Heart right ventricle (tissue), 16 donors: ENCODE data around the gene CFAP210. TPM values are rescaled to one million over a fixed set of nuclear protein-coding genes. Genes with fewer than 3 reads are reported as not detected.
"Not testable (repeated sequence)": the region's sequence is repeated elsewhere in the genome, so short reads cannot be mapped to it uniquely, and the experiment has no call there.

Experiments used
- ATAC-seq, 8 donors: fragments of 200-7000 bp; cut with Tn5 transposase; one replicate each; pipeline ENCODE4 v1.9.1; 2020; ENCODE audit warnings: mild to moderate bottlenecking in 8 of 8, moderate library complexity in 8 of 8, moderate number of reproducible peaks in 1 of 8
- DNase-seq, 2 donors: peaks; one replicate each; pipeline ENCODE4 v3.0.0-alpha.2; 2020
- H3K27ac ChIP-seq, 10 donors: fragments of 200-600 bp; sonication (generic) in 2 of 10; one replicate each; pipeline versions ENCODE4 v1.5.0 to v1.8.0; 2020 to 2022; ENCODE audit warnings: mild to moderate bottlenecking in 3 of 10
- H3K27me3 ChIP-seq, 7 donors: fragments of 200-600 bp; one replicate each; pipeline ENCODE4 v1.8.0; 2021 to 2022; ENCODE audit warnings: mild to moderate bottlenecking in 2 of 7
- H3K36me3 ChIP-seq, 9 donors: fragments of 200-600 bp; sonication (generic) in 1 of 9; one replicate each; pipeline versions ENCODE4 v1.5.0 to v1.8.0; 2020 to 2022; ENCODE audit warnings: mild to moderate bottlenecking in 2 of 9
- H3K4me1 ChIP-seq, 9 donors: fragments of 200-600 bp; sonication (generic) in 1 of 9; one replicate each; pipeline versions ENCODE4 v1.5.0 to v1.8.0; 2020 to 2022; ENCODE audit warnings: mild to moderate bottlenecking in 4 of 9
- H3K4me3 ChIP-seq, 10 donors: fragments of 200-600 bp; sonication (generic) in 2 of 10; one replicate each; pipeline versions ENCODE4 v1.5.0 to v1.8.0; 2020 to 2022; ENCODE audit warnings: mild to moderate bottlenecking in 7 of 10, moderate library complexity in 2 of 10
- H3K9me3 ChIP-seq, 11 donors: fragments of 200-600 bp in 10 of 11; sonication (generic) in 2 of 11; one replicate each; pipeline versions ENCODE4 v1.5.0 to v1.8.0; 2013 to 2022; ENCODE audit warnings: mild to moderate bottlenecking in 2 of 11, control low read depth in 1 of 11, moderate library complexity in 1 of 11
- WGBS, 2 donors: extraction: QIAGEN DNeasy Blood & Tissue Kit; methylation state at CpG; one replicate each; pipeline ENCODE4 v1.1.7; 2013; ENCODE audit warnings: inconsistent platforms in 1 of 2; 5-methylcytosine and 5-hydroxymethylcytosine counted together
- intact Hi-C, 10 donors: fragments of 100-400 bp; cut with DNase I; formaldehyde crosslinking; loops; one replicate each; pipeline versions ENCODE4 v1.11.1 to v1.14.2; 2022
- polyA plus RNA-seq, 2 donors: library from polyadenylated mRNA; stranded (reverse); fragments of 200-250 nt; gene quantifications; one replicate each; pipeline ENCODE4 v1.2.3, GENCODE V29; 2013
- total RNA-seq, 10 donors: library from RNA; stranded (reverse); fragmentation: NEBNext Ultra II Directional in 3 of 10; extraction: Animal tissue kit (Norgen Biotek cat#: 25700) in 3 of 10; gene quantifications; one replicate each; pipeline versions ENCODE4 v1.2.1 to v1.2.4, GENCODE V29; 2021 to 2023
- TF ChIP-seq, protein P1 (sequence below), 9 donors: fragments of 200-600 bp; sonication (generic) in 2 of 9; IDR thresholded peaks; one replicate each; pipeline versions ENCODE4 v1.5.0 to v1.8.0; 2021 to 2022; ENCODE audit warnings: antibody characterized with exemption in 9 of 9, mild to moderate bottlenecking in 5 of 9, moderate library complexity in 1 of 9
- donor health status: Arrhythmogenic right ventricular cardiomyopathy.
- donor health status: ischemic (EF 13 %, LVEDD 7.1; RV severe dilation, severe dysfunction).
- donor health status: healthy with polysubstance abuse.
- donor health status: DM: no; HTN: yes; CAD: no.
- donor health status: DM: no; HTN: no; CAD: no.
- donor health status: ischemic (EF 25% LVEDD 6.9; RV normal size, moderate dysfunction).
- donor health status: ischemic (EF 25% LVEDD 5.7; RV mildly dilated, moderate dysfunction).
- donor health status: healthy.
- donor health status: DM: yes; HTN: yes; CAD: no.
- donor health status: Ischemic cardiomyopathy.
- donor health status: ischemic (EF 35%, LVEDD 5.7; RV mildly dilated, moderate dysfunction).
- donor health status: nonischemic (EF 11% LVEDD 7.7; RV severe dilation, severe dysfunction).
- donor health status: DM: yes; HTN: yes; CAD: no.
- donor health status: PGD.
- donor health status: ischemic (EF 29% LVEDD 5.4; RV normal size, mild dysfunction).
- donor health status: nonischemic (EF 23%, LVEDD 6.1; RV moderate dilation, normal function).

Gene CFAP210
- total and polyA plus RNA-seq, 12 donors = 0.14 to 0.29 TPM; not detected in 10

DNA sequence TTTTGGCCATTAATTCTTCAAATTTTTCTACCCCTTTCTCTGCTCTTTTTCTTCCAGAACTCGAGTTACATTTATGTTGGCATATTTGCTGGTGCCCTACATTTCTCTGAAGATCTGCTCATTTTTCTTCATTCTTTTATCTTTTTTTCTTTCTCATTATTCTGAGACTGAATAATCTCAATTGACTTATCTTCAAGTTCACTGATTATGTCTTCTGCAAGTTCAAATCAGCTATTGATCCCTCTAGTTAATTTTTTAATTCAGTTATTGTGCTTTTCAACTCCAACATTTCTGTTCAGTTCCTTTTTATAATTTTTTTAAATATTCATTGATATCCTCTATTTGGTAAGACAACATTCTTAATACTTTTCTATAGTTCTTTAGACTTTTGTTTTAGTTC, 3.2 kb downstream of the CFAP210 start:
- Histone ChIP-seq H3K27ac (no peak overlapping the region), H3K4me1 (peaks cover 0 to 21% (median 5%) of the 10 kb centered on the region in 9 donors), H3K27me3 (no peaks in the 10 kb centered on the region), H3K36me3 (no peaks in the 10 kb centered on the region), H3K4me3 (no peak overlapping the region), H3K9me3 (peaks cover 0 to 22% (median 2%) of the 10 kb centered on the region in 11 donors)
- DNase-seq (no peak), ATAC-seq (no peak)
- TF ChIP-seq, protein P1, sequence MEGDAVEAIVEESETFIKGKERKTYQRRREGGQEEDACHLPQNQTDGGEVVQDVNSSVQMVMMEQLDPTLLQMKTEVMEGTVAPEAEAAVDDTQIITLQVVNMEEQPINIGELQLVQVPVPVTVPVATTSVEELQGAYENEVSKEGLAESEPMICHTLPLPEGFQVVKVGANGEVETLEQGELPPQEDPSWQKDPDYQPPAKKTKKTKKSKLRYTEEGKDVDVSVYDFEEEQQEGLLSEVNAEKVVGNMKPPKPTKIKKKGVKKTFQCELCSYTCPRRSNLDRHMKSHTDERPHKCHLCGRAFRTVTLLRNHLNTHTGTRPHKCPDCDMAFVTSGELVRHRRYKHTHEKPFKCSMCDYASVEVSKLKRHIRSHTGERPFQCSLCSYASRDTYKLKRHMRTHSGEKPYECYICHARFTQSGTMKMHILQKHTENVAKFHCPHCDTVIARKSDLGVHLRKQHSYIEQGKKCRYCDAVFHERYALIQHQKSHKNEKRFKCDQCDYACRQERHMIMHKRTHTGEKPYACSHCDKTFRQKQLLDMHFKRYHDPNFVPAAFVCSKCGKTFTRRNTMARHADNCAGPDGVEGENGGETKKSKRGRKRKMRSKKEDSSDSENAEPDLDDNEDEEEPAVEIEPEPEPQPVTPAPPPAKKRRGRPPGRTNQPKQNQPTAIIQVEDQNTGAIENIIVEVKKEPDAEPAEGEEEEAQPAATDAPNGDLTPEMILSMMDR (IDR thresholded peaks at IDR 0.05) = no peak
- 75 to 76% methylated on average over 1 of the region's 1 CpG for WGBS, 2 donors
- intact Hi-C loops = loop anchor here in 2 of 10 donors (5.0 to 10.0 kb wide), 2 partner anchors 41 to 106 kb away; partner anchors contain the start of genes KLHL23 (in 1 of the 2) and PPIG (in 1 of the 2)

DNA sequence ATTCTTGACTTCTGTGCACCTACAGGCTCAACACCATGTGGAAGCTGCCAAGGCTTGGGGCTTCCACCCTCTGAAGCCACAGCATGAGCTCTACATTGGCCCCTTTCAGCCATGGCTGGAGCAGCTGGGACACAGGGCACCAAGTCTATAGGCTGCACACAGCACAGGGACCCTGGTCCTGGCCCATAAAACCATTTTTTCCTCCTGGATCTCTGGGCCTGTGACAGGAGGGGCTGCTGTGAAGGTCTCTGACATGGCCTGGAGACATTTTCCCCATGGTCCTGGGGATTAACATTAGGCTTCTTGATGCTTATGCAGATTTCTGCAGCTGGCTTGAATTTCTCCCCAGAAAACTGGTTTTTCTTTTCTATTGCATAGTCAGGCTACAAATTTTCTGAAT, 6.3 kb downstream of the CFAP210 start:
- DNase-seq, H3K27me3 ChIP-seq, H3K4me1 ChIP-seq, H3K36me3 ChIP-seq, ATAC-seq, H3K27ac ChIP-seq, intact Hi-C loops, H3K4me3 ChIP-seq: not testable (repeated sequence)
- H3K9me3 ChIP-seq = peaks cover 0 to 22% (median 2%) of the 10 kb centered on the region in 11 donors

GRCh38 chr2:169686825-169687224, 7.4 kb downstream of the CFAP210 start:
- 73 to 74% methylated on average over 4 of the region's 4 CpGs for WGBS, 2 donors
- H3K4me1 ChIP-seq, H3K4me3 ChIP-seq, H3K27me3 ChIP-seq, ATAC-seq, DNase-seq, intact Hi-C loops, H3K36me3 ChIP-seq, H3K27ac ChIP-seq: not testable (repeated sequence)
- H3K9me3 ChIP-seq = peaks cover 0 to 22% (median 2%) of the 10 kb centered on the region in 11 donors

DNA sequence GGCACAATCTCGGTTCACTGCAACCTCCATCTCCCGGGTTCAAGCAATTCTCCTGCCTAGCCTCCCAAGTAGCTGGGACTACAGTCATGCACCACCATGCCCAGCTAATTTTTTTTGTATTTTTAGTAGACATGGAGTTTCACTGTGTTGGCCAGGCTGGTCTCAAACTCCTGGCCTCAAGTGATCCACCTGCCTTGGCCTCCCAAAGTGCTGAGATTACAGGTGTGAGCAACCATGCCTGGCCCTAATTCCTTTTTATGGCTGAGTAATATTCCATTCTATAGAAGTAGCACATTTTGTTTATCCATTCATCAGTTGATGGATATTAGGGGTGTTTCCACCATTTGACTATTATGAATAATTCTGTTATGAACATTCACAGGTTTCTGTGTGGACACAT, 9.5 kb downstream of the CFAP210 start:
- H3K4me1 ChIP-seq, intact Hi-C loops, H3K36me3 ChIP-seq, H3K27ac ChIP-seq, ATAC-seq, DNase-seq, H3K4me3 ChIP-seq, H3K27me3 ChIP-seq: not testable (repeated sequence)
- WGBS, 2 donors = 91 to 98% methylated on average over 2 of the region's 2 CpGs
- peaks cover 0 to 14% (median 0%) of the 10 kb centered on the region in 11 donors for H3K9me3 ChIP-seq

- TF ChIP-seq, protein P1 (IDR thresholded peaks at IDR 0.05) = no peak
- intact Hi-C loops = no loop called here
- no peak for ATAC-seq
- Histone ChIP-seq H3K4me3 (no peak overlapping the region), H3K27ac (no peak overlapping the region), H3K4me1 (no peaks in the 10 kb centered on the region), H3K9me3 (peaks cover 0 to 8% (median 0%) of the 10 kb centered on the region in 11 donors), H3K27me3 (no peaks in the 10 kb centered on the region), H3K36me3 (no peaks in the 10 kb centered on the region)
- 75 to 90% methylated on average over 3 of the region's 3 CpGs for WGBS, 2 donors
- no peak for DNase-seq
Observed at GRCh38 chr2:169684135-169684565, 10.1 kb downstream of the CFAP210 start.

DNA sequence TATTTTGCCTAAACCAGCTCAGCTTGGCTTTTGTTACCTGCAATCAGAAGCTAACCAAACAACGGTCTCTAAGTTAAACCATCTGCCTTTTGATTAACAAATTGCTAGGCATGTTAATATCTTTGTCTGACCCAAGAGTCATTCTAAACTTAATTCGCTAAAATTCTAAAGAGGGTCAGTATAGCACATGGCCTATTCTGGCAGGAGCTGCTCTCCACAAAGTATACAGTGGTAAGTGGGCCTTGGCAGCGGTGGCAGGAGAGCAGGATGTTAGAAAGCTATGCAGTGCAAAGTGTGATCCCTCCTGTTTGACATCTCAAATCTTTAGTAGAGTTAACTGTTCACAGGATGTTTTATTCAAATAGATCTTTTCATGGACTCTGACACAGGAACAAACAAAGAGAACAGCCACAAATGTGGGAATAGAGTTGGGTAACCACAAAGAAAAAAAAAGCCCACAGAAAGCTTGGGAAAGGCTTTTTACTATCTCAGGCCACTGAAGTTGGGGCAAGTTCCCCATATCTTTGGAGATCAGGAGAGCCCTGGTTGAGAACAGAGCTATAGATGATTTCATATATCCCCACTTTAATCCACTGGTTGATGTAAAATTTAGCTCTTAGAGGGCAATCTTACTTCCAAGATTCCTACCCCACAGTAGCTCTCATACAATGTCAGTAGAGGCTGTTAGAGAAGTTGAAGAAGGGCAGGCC, 10.6 kb downstream of the CFAP210 start:
- no peaks in the 10 kb centered on the region for H3K4me1 ChIP-seq
- WGBS, 2 donors = 74 to 77% methylated on average over 3 of the region's 3 CpGs
- no peaks in the 10 kb centered on the region for H3K27me3 ChIP-seq
- ATAC-seq (no peak), DNase-seq (no peak)
- H3K36me3 ChIP-seq = no peaks in the 10 kb centered on the region
- peaks cover 0 to 8% (median 0%) of the 10 kb centered on the region in 11 donors for H3K9me3 ChIP-seq
- intact Hi-C loops = no loop called here
- H3K27ac ChIP-seq = no peak overlapping the region
- TF ChIP-seq, protein P1 (IDR thresholded peaks at IDR 0.05) = no peak
- no peak overlapping the region for H3K4me3 ChIP-seq
